ENCODE measurements around the gene LANCL2. TPM values are rescaled to one million over a fixed set of nuclear protein-coding genes. Genes with fewer than 3 reads are reported as not detected.

LANCL2 gene
- total and polyA plus RNA-seq, 4 donors: 6.2 to 11.9 (median 10.8) TPM

GRCh38 chr7:55476852-55477780 is 112.0 kb downstream of the LANCL2 start:
- H3K4me1 ChIP-seq (ENCODE audit: control insufficient read depth in 4 of 4, insufficient read depth in 4 of 4, low read length in 3 of 4): no peaks in the 10 kb centered on the region
- H3K9ac ChIP-seq (ENCODE audit: low read depth in 1 of 2, low read length in 2 of 2): no peak overlapping the region
- DNase-seq (ENCODE audit: low spot score): no peak
- H3K36me3 ChIP-seq (ENCODE audit: control insufficient read depth in 4 of 4, insufficient read depth in 3 of 4, low read depth in 1 of 4, low read length in 3 of 4): peaks cover 0 to 10% (median 3%) of the 10 kb centered on the region in 4 donors
- H3K27ac ChIP-seq (ENCODE audit: low read depth in 1 of 2, low read length in 2 of 2): no peak overlapping the region
- H3K9me3 ChIP-seq (ENCODE audit: control insufficient read depth in 4 of 4, low read length in 3 of 4): no peaks in the 10 kb centered on the region
- WGBS: 97% methylated on average over 19 of the region's 19 CpGs
- no peak overlapping the region for H3K4me3 ChIP-seq (ENCODE audit: low read depth in 1 of 3, low read length in 3 of 3)
- no peaks in the 10 kb centered on the region for H3K27me3 ChIP-seq (ENCODE audit: control insufficient read depth in 4 of 4, insufficient read depth in 4 of 4, low read length in 3 of 4)
- TF ChIP-seq MAX (IDR thresholded peaks at IDR 0.05) (no peak), ATF3 (IDR thresholded peaks at IDR 0.05) (no peak), RXRA (IDR thresholded peaks at IDR 0.05) (no peak)

- 93% methylated on average over 13 of the region's 13 CpGs for WGBS
- peaks cover 0 to 9% (median 3%) of the 10 kb centered on the region in 4 donors for H3K36me3 ChIP-seq (ENCODE audit: control insufficient read depth in 4 of 4, insufficient read depth in 3 of 4, low read depth in 1 of 4, low read length in 3 of 4)
- no peak for DNase-seq (ENCODE audit: low spot score)
Observed at GRCh38 chr7:55477781-55478374, 112.7 kb downstream of the LANCL2 start.

GRCh38 chr7:55478700-55479099 is 113.6 kb downstream of the LANCL2 start:
- H3K27me3 ChIP-seq (ENCODE audit: control insufficient read depth in 4 of 4, insufficient read depth in 4 of 4, low read length in 3 of 4): no peaks in the 10 kb centered on the region
- WGBS: 92% methylated on average over 6 of the region's 6 CpGs
- no peak overlapping the region for H3K27ac ChIP-seq (ENCODE audit: low read depth in 1 of 2, low read length in 2 of 2)
- no peak overlapping the region for H3K4me3 ChIP-seq (ENCODE audit: low read depth in 1 of 3, low read length in 3 of 3)
- no peak for TF ChIP-seq FOXA1 (IDR thresholded peaks at IDR 0.05)
- no peak for TF ChIP-seq RXRA (IDR thresholded peaks at IDR 0.05)
- no peak for TF ChIP-seq HNF4A (conservative IDR thresholded peaks at IDR 0.05)
- TF ChIP-seq REST (IDR thresholded peaks at IDR 0.05): no peak
- TF ChIP-seq RAD21 (IDR thresholded peaks at IDR 0.05): no peak
- TF ChIP-seq CTCF (IDR thresholded peaks at IDR 0.05; ENCODE audit: low read depth, low read length, missing input control): no peak
- no peak for TF ChIP-seq YY1 (IDR thresholded peaks at IDR 0.05)
- TF ChIP-seq ATF3 (IDR thresholded peaks at IDR 0.05): no peak
- TF ChIP-seq HNF4G (IDR thresholded peaks at IDR 0.05): no peak
- no peak for TF ChIP-seq JUND (IDR thresholded peaks at IDR 0.05)
- no peak for TF ChIP-seq MAX (IDR thresholded peaks at IDR 0.05)
- no peak for TF ChIP-seq NR2F2 (IDR thresholded peaks at IDR 0.05)
- no peak for TF ChIP-seq ZBTB33 (IDR thresholded peaks at IDR 0.05)
- no peak for TF ChIP-seq EGR1 (IDR thresholded peaks at IDR 0.05; ENCODE audit: low read depth in 2 of 2)
- TF ChIP-seq SP1 (IDR thresholded peaks at IDR 0.05): no peak
- no peak for TF ChIP-seq FOXA2 (IDR thresholded peaks at IDR 0.05)
- TF ChIP-seq GABPA (IDR thresholded peaks at IDR 0.05 in 1 of 2, conservative IDR thresholded peaks at IDR 0.05 in 1 of 2): no peak
- TF ChIP-seq TAF1 (conservative IDR thresholded peaks at IDR 0.05): no peak
- no peak for DNase-seq (ENCODE audit: low spot score)
- H3K9ac ChIP-seq (ENCODE audit: low read depth in 1 of 2, low read length in 2 of 2): no peak overlapping the region
- no peaks in the 10 kb centered on the region for H3K9me3 ChIP-seq (ENCODE audit: control insufficient read depth in 4 of 4, low read length in 3 of 4)
- H3K36me3 ChIP-seq (ENCODE audit: control insufficient read depth in 4 of 4, insufficient read depth in 3 of 4, low read depth in 1 of 4, low read length in 3 of 4): peaks cover 0 to 7% (median 2%) of the 10 kb centered on the region in 4 donors
- no peaks in the 10 kb centered on the region for H3K4me1 ChIP-seq (ENCODE audit: control insufficient read depth in 4 of 4, insufficient read depth in 4 of 4, low read length in 3 of 4)

More at GRCh38 chr7:55477781-55478374, 112.7 kb downstream of the LANCL2 start:
- no peaks in the 10 kb centered on the region for H3K27me3 ChIP-seq (ENCODE audit: control insufficient read depth in 4 of 4, insufficient read depth in 4 of 4, low read length in 3 of 4)
- H3K4me3 ChIP-seq (ENCODE audit: low read depth in 1 of 3, low read length in 3 of 3): no peak overlapping the region
- H3K9ac ChIP-seq (ENCODE audit: low read depth in 1 of 2, low read length in 2 of 2): no peak overlapping the region
- no peaks in the 10 kb centered on the region for H3K9me3 ChIP-seq (ENCODE audit: control insufficient read depth in 4 of 4, low read length in 3 of 4)
- H3K27ac ChIP-seq (ENCODE audit: low read depth in 1 of 2, low read length in 2 of 2): no peak overlapping the region
- TF ChIP-seq EGR1 (IDR thresholded peaks at IDR 0.05; ENCODE audit: low read depth in 2 of 2): no peak
- no peaks in the 10 kb centered on the region for H3K4me1 ChIP-seq (ENCODE audit: control insufficient read depth in 4 of 4, insufficient read depth in 4 of 4, low read length in 3 of 4)
